Ramos (cell line): ENCODE results near the gene IL1RN.

ENCODE experiments used
- in situ Hi-C: fragments of 300-500 bp; cut with MboI; formaldehyde crosslinking; loops from one replicate; pipeline ENCODE4 v1.14.3; 2022; ENCODE audit warnings: low sequenced_read_pairs; ENCODE audit not compliant: unreplicated experiment

IL1RN gene

GRCh38 chr2:113169586-113169985 lies 42.2 kb downstream of the IL1RN start:
- in situ Hi-C loops: no loop called here

- in situ Hi-C loops: no loop called here
Measured at GRCh38 chr2:113171334-113172075, 44.1 kb downstream of the IL1RN start.

GRCh38 chr2:113172721-113173541 lies 45.5 kb downstream of the IL1RN start:
- in situ Hi-C loops: no loop called here

- in situ Hi-C loops: no loop called here
Measured at GRCh38 chr2:113173542-113174375, 46.4 kb downstream of the IL1RN start, which contains the start of gene PSD4. Gene PSD4, plus strand, starts transcription at chr2:113173971. Its CDS starts 8,486 bp downstream, at chr2:113182457.

GRCh38 chr2:113174376-113174750 lies 47.0 kb downstream of the IL1RN start:
- in situ Hi-C loops: no loop called here

GRCh38 chr2:113175042-113175628 lies 47.7 kb downstream of the IL1RN start:
- in situ Hi-C loops: no loop called here

- in situ Hi-C loops: no loop called here
Measured at GRCh38 chr2:113175736-113176695, 48.6 kb downstream of the IL1RN start.

- in situ Hi-C loops: no loop called here
Measured at GRCh38 chr2:113176696-113177355, 49.4 kb downstream of the IL1RN start.

GRCh38 chr2:113178069-113178746 lies 50.8 kb downstream of the IL1RN start:
- in situ Hi-C loops: no loop called here

- in situ Hi-C loops: no loop called here
Measured at GRCh38 chr2:113178891-113179290, 51.5 kb downstream of the IL1RN start.

GRCh38 chr2:113179446-113180045 lies 52.1 kb downstream of the IL1RN start:
- in situ Hi-C loops: no loop called here

GRCh38 chr2:113180131-113180946 lies 52.9 kb downstream of the IL1RN start:
- in situ Hi-C loops: no loop called here

GRCh38 chr2:113181258-113182051 lies 54.1 kb downstream of the IL1RN start:
- in situ Hi-C loops: no loop called here

- in situ Hi-C loops: no loop called here
Measured at GRCh38 chr2:113182471-113183260, 55.3 kb downstream of the IL1RN start.

GRCh38 chr2:113183264-113183663 lies 55.9 kb downstream of the IL1RN start:
- in situ Hi-C loops: no loop called here
